Inferior parietal cortex (tissue), 1 donor: ENCODE data around the gene NOL4L.

Experiments used
- DNase-seq: peaks from one replicate; pipeline ENCODE4 v3.0.0-alpha.2; 2016; ENCODE audit errors: extremely low spot score

NOL4L gene

DNA sequence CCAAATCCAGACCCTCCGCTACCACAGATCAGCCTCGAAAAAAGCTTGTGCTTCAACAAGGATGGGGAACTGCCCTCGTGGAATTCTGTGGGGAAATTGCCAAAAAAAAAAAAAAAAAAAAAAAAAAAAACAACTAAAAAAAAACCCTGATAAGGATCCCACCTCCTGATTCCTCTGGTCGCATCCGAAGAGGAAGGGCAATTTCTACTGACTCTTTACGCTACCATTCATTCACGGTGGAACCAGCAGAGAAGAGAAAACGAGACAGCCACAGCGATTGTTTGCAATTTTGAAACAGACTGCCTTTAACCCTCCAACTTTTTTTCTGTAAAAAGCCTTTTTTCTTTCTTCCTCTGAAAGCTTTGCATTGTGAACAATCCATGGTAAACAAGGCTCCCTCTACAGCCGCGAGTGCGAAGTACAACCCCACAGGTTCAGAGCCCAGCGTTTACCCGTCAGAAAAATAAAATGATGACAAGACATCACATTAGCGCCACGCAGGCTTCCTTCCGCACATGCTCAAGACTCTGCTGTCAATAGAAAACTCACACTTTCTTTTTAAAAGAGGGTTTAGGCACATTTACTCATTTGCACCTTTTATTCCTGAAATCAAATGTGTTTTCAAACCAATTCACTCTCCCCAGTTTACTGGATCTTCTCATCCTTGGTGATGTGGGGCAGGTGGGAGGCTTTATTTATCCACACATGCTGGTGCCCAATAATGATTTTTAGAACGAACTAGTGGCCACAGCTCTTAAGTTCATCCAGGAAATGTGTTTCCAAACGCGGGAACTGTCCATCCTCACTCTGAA, 100.0 kb downstream of the NOL4L start:
- DNase-seq = peak; percentile 93

GRCh38 chr20:32484225-32484957, 100.7 kb downstream of the NOL4L start:
- DNase-seq = no peak

DNA sequence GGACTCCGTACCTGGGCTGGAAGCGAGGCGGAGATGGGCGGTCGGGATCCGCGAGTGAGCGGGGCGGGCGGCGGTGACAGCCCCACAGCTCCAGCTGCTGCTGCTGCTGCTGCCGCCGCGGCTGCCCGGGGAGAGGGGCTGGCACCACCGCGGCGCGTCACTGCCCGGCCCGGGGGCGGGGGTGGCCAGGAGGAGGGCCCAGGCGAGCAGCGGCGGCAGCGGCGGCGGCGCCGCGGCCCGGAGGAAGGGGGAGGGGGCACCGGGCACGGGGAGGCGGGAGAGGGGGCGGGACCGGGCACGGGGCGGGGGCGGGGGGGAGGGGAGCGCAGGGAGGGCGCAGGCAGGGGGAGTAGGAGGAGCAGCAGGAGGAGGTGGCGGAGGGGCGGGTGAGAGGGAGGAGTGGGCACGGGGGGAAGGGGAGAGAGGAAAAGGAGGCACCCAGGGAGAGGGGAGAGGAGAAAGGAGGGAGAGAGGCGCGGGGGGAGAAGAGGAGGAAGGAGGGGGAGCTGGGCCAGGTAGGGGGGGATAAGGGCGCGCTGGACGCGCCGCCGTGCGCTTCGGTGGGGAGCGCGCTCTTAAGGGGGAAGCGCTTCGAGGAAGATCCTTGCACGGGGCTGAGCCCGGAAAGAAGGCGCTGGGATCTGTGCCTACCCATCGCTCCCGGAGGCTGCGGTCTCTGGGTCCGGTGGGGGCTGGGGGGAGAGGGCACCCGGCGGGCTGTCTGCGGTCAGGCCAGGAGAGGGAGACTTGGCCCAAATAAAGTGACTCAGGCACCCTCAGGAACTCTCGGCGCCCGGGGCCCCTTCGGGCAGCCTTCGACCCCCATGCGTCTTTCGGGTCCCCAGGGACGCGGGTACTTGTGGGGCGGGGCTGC, 101.5 kb downstream of the NOL4L start:
- DNase-seq = no peak

DNA sequence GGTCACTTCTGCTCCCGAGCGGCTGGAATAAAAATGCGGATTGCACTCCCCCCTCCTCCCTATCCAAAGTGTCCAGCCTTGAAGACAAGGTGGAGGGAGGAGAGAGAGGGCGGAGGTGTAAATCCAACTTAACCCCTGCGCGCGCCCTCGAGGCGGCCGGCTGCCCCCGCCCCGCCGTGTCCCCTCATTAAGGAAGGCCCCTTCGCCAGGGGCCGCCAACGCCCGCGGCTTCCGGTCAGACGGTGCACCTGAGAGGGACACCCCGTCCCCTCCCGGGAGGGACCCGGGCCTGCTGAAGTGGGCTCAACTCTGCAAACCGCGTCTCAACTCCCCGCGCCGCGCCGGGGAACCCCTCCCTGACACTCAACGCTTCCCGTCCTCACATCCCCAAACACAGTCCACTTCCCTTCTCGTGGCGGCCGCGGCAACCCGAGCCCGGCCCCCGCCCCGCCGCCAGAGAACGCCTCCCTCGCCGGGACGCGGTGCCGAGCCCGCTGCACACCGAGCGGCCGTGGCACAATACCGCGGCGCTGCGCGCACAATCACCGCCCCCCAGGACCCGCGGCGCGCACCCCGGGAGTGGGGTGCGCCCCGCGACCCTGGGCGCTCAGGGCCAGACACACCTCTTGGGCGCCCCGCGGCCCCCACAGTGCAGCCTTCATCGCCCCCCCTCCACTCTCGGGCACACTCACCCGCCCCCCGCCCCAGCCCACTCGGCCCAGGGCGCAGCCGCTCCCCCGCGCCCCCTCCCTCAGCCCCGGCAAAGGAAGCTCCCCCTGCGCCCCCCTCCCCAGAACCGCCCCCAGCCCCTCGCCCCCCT, 102.5 kb downstream of the NOL4L start:
- DNase-seq = no peak

- DNase-seq = no peak
These were observed 103.0 kb downstream of the NOL4L start for GRCh38 chr20:32482143-32482441.

DNA sequence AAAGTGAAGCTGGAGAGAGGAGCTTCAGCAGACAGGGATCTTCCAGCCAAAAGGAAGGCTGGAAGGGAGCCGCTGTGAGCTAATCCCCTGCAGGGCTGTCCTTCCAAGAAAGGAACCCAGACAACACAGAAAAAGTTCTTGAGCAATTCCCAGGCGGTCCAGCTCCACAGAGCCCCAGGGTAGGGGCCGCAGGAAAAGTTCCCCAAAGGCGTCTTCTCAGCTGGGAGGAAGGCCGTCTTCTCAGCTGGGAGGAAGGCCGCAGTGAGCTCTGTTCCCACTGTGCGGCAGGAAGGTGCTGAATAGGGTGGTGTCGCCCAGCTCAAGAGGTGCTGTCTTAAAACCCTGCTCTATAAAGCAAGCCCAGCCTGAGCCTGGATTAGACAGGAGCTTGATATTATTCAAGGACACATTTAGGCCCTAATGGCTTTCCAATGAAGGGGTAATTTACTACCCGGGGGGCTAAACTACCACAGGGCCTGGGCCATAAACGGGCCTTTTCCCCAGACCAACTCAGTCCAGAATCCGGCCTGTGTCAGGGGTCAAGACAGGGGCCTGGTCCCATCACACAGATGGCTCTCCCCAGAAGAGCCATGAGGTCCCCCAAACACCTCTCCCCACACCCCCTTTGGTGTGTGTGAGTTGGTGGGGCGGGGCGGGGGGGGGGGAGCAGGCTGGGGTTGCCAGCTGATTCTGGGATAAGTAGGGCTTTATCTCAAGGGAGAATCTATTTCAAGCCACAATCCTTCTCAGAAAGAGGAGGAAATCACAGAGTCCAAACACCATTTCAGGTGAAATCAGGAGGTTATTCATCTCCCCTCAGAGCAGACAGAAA, 103.6 kb downstream of the NOL4L start:
- DNase-seq = no peak

GRCh38 chr20:32480371-32481241, 104.5 kb downstream of the NOL4L start:
- no peak for DNase-seq

GRCh38 chr20:32479697-32480171, 105.4 kb downstream of the NOL4L start:
- no peak for DNase-seq

DNA sequence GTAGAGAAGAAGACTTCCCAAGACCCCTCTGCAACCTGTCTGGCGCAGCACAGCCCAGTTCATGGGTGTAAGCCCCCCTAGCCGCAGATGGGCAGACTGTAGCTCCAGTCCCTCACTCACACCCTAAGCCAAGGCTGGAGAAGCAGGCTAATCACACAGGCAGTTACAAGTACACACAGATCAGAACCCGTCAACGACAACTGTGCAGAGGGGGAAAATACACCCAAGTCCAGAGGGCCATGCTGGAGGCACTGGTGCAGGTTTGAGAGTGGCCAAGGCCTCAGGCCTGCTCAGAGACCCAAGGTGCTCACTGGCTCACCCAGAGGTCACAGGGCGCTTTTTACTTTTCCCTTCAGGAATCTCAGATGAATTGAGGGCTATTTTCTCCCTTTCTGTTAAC, 106.1 kb downstream of the NOL4L start:
- DNase-seq = no peak

DNA sequence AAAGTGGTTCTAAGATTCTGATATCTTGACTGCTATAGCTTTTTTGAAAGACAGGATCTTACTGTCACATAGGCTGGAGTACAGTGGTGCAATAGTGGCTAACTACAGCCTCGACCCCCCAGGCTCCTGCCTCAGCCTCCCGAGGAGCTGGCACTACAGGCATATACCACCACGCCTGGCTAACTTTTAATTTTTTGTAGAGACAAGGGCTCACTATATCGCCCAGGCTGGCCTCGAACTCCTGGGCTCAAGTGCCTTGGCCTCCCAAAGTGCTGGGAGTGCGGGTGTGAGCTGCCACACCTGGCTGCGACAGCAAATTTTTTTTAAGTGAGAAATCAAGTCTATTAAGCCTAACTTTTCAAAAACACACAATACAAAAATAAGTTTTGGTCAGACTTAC, 106.6 kb downstream of the NOL4L start:
- DNase-seq = no peak

- DNase-seq = no peak
These were observed 107.3 kb downstream of the NOL4L start for GRCh38 chr20:32477594-32478512.

- no peak for DNase-seq
These were observed 108.2 kb downstream of the NOL4L start for GRCh38 chr20:32476684-32477593.

- peak; percentile 63 for DNase-seq
These were observed 109.9 kb downstream of the NOL4L start for GRCh38 chr20:32474967-32475811.

GRCh38 chr20:32474717-32474966, 110.5 kb downstream of the NOL4L start:
- no peak for DNase-seq

DNA sequence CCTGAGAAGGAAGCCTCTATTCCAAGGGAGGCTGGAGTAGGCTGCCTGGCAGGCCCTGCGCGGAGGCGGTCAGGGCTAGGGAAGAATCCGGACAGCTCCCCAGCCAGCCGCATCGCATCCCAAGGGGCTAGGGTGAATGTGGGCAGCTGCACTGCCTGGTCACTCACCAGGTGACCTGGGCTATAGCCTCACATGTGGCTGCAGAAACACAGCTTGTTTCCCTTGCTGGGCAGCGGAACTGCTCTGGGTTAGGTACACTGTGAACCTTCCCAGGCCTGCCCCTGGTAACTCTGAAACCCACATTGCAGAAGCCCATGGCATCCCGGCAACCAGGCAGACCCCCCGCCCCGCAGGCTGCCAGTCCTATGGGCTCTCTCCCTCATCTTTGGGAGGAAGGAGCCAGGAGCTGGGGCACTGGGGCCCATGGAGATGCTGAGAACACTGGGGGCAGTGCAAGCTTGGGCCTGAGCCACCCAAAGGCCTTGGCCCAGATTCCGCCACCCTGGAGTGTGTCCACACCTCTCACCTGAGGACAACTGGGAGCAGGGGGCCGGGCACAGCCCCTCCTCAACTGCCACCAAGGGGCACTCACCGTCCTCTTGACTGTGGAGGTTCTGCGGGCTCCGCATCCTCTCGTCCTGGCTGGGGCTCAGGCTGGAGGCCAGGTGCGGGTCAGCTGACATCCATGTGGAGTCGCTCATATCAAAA, 111.0 kb downstream of the NOL4L start:
- no peak for DNase-seq
